Lower lobe of right lung (tissue), 2 donors: Measurements from ENCODE around the gene HSPA12A. TPM values are rescaled to one million over a fixed set of nuclear protein-coding genes. Genes with fewer than 3 reads are reported as not detected.

Experiments used
- ATAC-seq, 2 donors: fragments of 200-7000 bp; cut with Tn5 transposase; one replicate each; pipeline ENCODE4 v1.9.1; 2020 to 2022; ENCODE audit warnings: mild to moderate bottlenecking in 2 of 2, moderate library complexity in 2 of 2
- DNase-seq: peaks from one replicate; pipeline ENCODE4 v3.0.0-alpha.2; 2020
- H3K27ac ChIP-seq: fragments of 200-600 bp; one replicate; pipeline ENCODE4 v1.8.0; 2022
- H3K27me3 ChIP-seq: fragments of 200-600 bp; one replicate; pipeline ENCODE4 v1.8.0; 2022; ENCODE audit warnings: low read depth
- H3K36me3 ChIP-seq: fragments of 200-600 bp; one replicate; pipeline ENCODE4 v1.8.0; 2022; ENCODE audit warnings: mild to moderate bottlenecking
- H3K4me1 ChIP-seq: fragments of 200-600 bp; one replicate; pipeline ENCODE4 v1.8.0; 2022
- H3K4me3 ChIP-seq: fragments of 200-600 bp; one replicate; pipeline ENCODE4 v1.8.0; 2022; ENCODE audit warnings: mild to moderate bottlenecking
- H3K9me3 ChIP-seq: fragments of 200-600 bp; one replicate; pipeline ENCODE4 v1.8.0; 2022
- CTCF ChIP-seq: fragments of 200-600 bp; IDR thresholded peaks from one replicate; pipeline ENCODE4 v1.8.0; 2022; ENCODE audit warnings: antibody characterized with exemption, mild to moderate bottlenecking
- intact Hi-C: fragments of 100-400 bp; cut with DNase I; formaldehyde crosslinking; loops from one replicate; pipeline ENCODE4 v1.11.0; 2022
- total RNA-seq: library from RNA; stranded (reverse); fragmentation: NEBNext Ultra II Directional; extraction: Animal tissue kit (Norgen Biotek cat#: 25700); gene quantifications from one replicate; pipeline ENCODE4 v1.2.1, GENCODE V29; 2021
- donor health status: DM: no; HTN: yes; CAD: no; lungs with severe emphysema.

The HSPA12A gene
- total RNA-seq, 1 donor from 2014 or later: 8.8 TPM

- DNase-seq (no peak), ATAC-seq (no peak)
- TF ChIP-seq CTCF: no peak
- Histone ChIP-seq H3K9me3 (no peaks in the 10 kb centered on the region), H3K36me3 (no peaks in the 10 kb centered on the region), H3K27ac (no peak overlapping the region), H3K4me1 (no peaks in the 10 kb centered on the region), H3K4me3 (no peak overlapping the region), H3K27me3 (peaks cover 6% of the 10 kb centered on the region)
- intact Hi-C loops: no loop called here
These were observed 27.0 kb upstream of the HSPA12A start for GRCh38 chr10:116769368-116769767.

- H3K9me3 ChIP-seq: no peaks in the 10 kb centered on the region
- intact Hi-C loops: no loop called here
- DNase-seq: no peak
- no peak overlapping the region for H3K27ac ChIP-seq
- TF ChIP-seq CTCF: no peak
- ATAC-seq: no peak
- H3K36me3 ChIP-seq: no peaks in the 10 kb centered on the region
- H3K27me3 ChIP-seq: peaks cover 6% of the 10 kb centered on the region
- no peaks in the 10 kb centered on the region for H3K4me1 ChIP-seq
- H3K4me3 ChIP-seq: no peak overlapping the region
These were observed 26.4 kb upstream of the HSPA12A start for GRCh38 chr10:116768786-116769185.

GRCh38 chr10:116766837-116767634, 24.7 kb upstream of the HSPA12A start:
- H3K27ac ChIP-seq: no peak overlapping the region
- no peaks in the 10 kb centered on the region for H3K4me1 ChIP-seq
- H3K9me3 ChIP-seq: no peaks in the 10 kb centered on the region
- H3K27me3 ChIP-seq: peaks cover 6% of the 10 kb centered on the region
- no peaks in the 10 kb centered on the region for H3K36me3 ChIP-seq
- TF ChIP-seq CTCF: no peak
- intact Hi-C loops: no loop called here
- no peak overlapping the region for H3K4me3 ChIP-seq
- ATAC-seq (no peak), DNase-seq (no peak)

GRCh38 chr10:116766241-116766827, 24.0 kb upstream of the HSPA12A start:
- H3K9me3 ChIP-seq: no peaks in the 10 kb centered on the region
- intact Hi-C loops: no loop called here
- H3K36me3 ChIP-seq: no peaks in the 10 kb centered on the region
- no peak for TF ChIP-seq CTCF
- no peak for DNase-seq
- ATAC-seq: no peak
- H3K27ac ChIP-seq: no peak overlapping the region
- H3K4me3 ChIP-seq: no peak overlapping the region
- H3K27me3 ChIP-seq: peaks cover 6% of the 10 kb centered on the region
- no peaks in the 10 kb centered on the region for H3K4me1 ChIP-seq

- peaks cover 6% of the 10 kb centered on the region for H3K27me3 ChIP-seq
- no peaks in the 10 kb centered on the region for H3K36me3 ChIP-seq
- H3K4me3 ChIP-seq: no peak overlapping the region
- TF ChIP-seq CTCF: peak; percentile 27
- intact Hi-C loops: no loop called here
- no peaks in the 10 kb centered on the region for H3K4me1 ChIP-seq
- DNase-seq: no peak
- no peak overlapping the region for H3K27ac ChIP-seq
- no peaks in the 10 kb centered on the region for H3K9me3 ChIP-seq
- ATAC-seq: no peak
These were observed 23.3 kb upstream of the HSPA12A start for GRCh38 chr10:116765648-116766081.
